Activated B cell treated with CpG ODN at 0.5 μM for 24 hours (primary cell): ENCODE results near the gene MRM2. TPM values are rescaled to one million over a fixed set of nuclear protein-coding genes. Genes with fewer than 3 reads are reported as not detected.

Source experiments
- ATAC-seq: fragments of 200-7000 bp; cut with Tn5 transposase; one replicate; pipeline ENCODE4 v1.10.0; 2021; ENCODE audit warnings: low read depth, mild to moderate bottlenecking, moderate library complexity
- CTCF ChIA-PET: fragments of 350-600 bp; sonication (Branson Sonifier 250); formaldehyde crosslinking; loops from one replicate; lab custom pipeline; 2021; ENCODE audit warnings: antibody characterized with exemption; lab: Charles Lee
- POLR2A ChIA-PET: fragments of 350-600 bp; sonication (Branson Sonifier 250); formaldehyde crosslinking; loops from one replicate; lab custom pipeline; 2021; ENCODE audit warnings: antibody characterized with exemption; lab: Charles Lee
- DNase-seq: peaks from one replicate; pipeline ENCODE4 v3.0.0; 2022
- H3K27ac Mint-ChIP-seq: one replicate; pipeline ENCODE4 v1.8.0; 2020; ENCODE audit warnings: mixed read lengths
- H3K27me3 Mint-ChIP-seq: one replicate; pipeline ENCODE4 v1.8.0; 2021; ENCODE audit warnings: mixed read lengths
- H3K36me3 Mint-ChIP-seq: one replicate; pipeline ENCODE4 v1.8.0; 2021; ENCODE audit warnings: low read depth, mixed read lengths
- H3K4me1 Mint-ChIP-seq: one replicate; pipeline ENCODE4 v1.8.0; 2021; ENCODE audit warnings: mixed read lengths
- H3K4me3 Mint-ChIP-seq: one replicate; pipeline ENCODE4 v1.8.0; 2020; ENCODE audit warnings: mild to moderate bottlenecking, mixed read lengths
- H3K9me3 Mint-ChIP-seq: one replicate; pipeline ENCODE4 v1.8.0; 2020; ENCODE audit warnings: mixed read lengths
- CTCF ChIP-seq: fragments of 200-600 bp; IDR thresholded peaks from one replicate; pipeline ENCODE4 v1.8.0; 2022; ENCODE audit warnings: antibody characterized with exemption, mild to moderate bottlenecking
- intact Hi-C: fragments of 100-400 bp; cut with micrococcal nuclease; formaldehyde crosslinking; loops from one replicate; pipeline ENCODE4 v1.15.1; 2024
- total RNA-seq: library from RNA; stranded (reverse); gene quantifications from 2 replicates; pipeline ENCODE4 v1.2.3, GENCODE V29; 2022

Gene MRM2
- total RNA-seq, 1 donor from 2014 or later: 35.3 TPM

GRCh38 chr7:2215851-2216250, 26.2 kb downstream of the MRM2 start:
- CTCF ChIA-PET: no interaction called here

GRCh38 chr7:2214636-2215035, 27.4 kb downstream of the MRM2 start:
- Mint-ChIP-seq H3K36me3 (peaks cover 87% of the 10 kb centered on the region), H3K27ac (no peak overlapping the region), H3K4me1 (peaks cover 6% of the 10 kb centered on the region), H3K9me3 (no peaks in the 10 kb centered on the region), H3K27me3 (no peaks in the 10 kb centered on the region), H3K4me3 (no peak overlapping the region)
- ChIA-PET CTCF (no interaction called here), POLR2A (no interaction called here)
- no peak for TF ChIP-seq CTCF
- no peak for DNase-seq
- no peak for ATAC-seq
- intact Hi-C loops: no loop called here

More at GRCh38 chr7:2215851-2216250, 26.2 kb downstream of the MRM2 start:
- Mint-ChIP-seq H3K4me1 (no peaks in the 10 kb centered on the region), H3K9me3 (no peaks in the 10 kb centered on the region), H3K36me3 (peaks cover 93% of the 10 kb centered on the region), H3K27ac (no peak overlapping the region), H3K27me3 (no peaks in the 10 kb centered on the region), H3K4me3 (no peak overlapping the region)
- ATAC-seq (no peak), DNase-seq (no peak)
- no peak for TF ChIP-seq CTCF
- POLR2A ChIA-PET: no interaction called here
- intact Hi-C loops: no loop called here

GRCh38 chr7:2213551-2214215, 28.3 kb downstream of the MRM2 start:
- ATAC-seq: no peak
- peaks cover 9% of the 10 kb centered on the region for H3K4me1 Mint-ChIP-seq

GRCh38 chr7:2212906-2213305, 29.1 kb downstream of the MRM2 start:
- H3K27ac Mint-ChIP-seq: no peak overlapping the region

More at GRCh38 chr7:2213551-2214215, 28.3 kb downstream of the MRM2 start:
- POLR2A ChIA-PET: no interaction called here
- TF ChIP-seq CTCF: no peak
- Mint-ChIP-seq H3K36me3 (peaks cover 83% of the 10 kb centered on the region), H3K9me3 (no peaks in the 10 kb centered on the region), H3K27me3 (no peaks in the 10 kb centered on the region), H3K27ac (no peak overlapping the region), H3K4me3 (no peak overlapping the region)
- CTCF ChIA-PET: no interaction called here
- intact Hi-C loops: no loop called here
- DNase-seq: no peak

GRCh38 chr7:2211926-2212325, 30.1 kb downstream of the MRM2 start:
- intact Hi-C loops: no loop called here
- TF ChIP-seq CTCF: no peak
- Mint-ChIP-seq H3K4me3 (no peak overlapping the region), H3K4me1 (peaks cover 9% of the 10 kb centered on the region), H3K27ac (no peak overlapping the region), H3K27me3 (no peaks in the 10 kb centered on the region), H3K9me3 (no peaks in the 10 kb centered on the region), H3K36me3 (peaks cover 83% of the 10 kb centered on the region)
- CTCF ChIA-PET: no interaction called here
- ATAC-seq (no peak), DNase-seq (no peak)
- POLR2A ChIA-PET: no interaction called here

More at GRCh38 chr7:2212906-2213305, 29.1 kb downstream of the MRM2 start:
- Mint-ChIP-seq H3K4me3 (no peak overlapping the region), H3K27me3 (no peaks in the 10 kb centered on the region), H3K36me3 (peaks cover 83% of the 10 kb centered on the region), H3K9me3 (no peaks in the 10 kb centered on the region), H3K4me1 (peaks cover 9% of the 10 kb centered on the region)
- ChIA-PET CTCF (no interaction called here), POLR2A (no interaction called here)
- DNase-seq (no peak), ATAC-seq (no peak)
- intact Hi-C loops: no loop called here
- TF ChIP-seq CTCF: no peak
